Stimulated activated CD8-positive, alpha-beta memory T cell treated with anti-CD3 and anti-CD28 coated beads, Interleukin-7, amount 100 ng/mL, for 48 hours (primary cell): ENCODE data around the gene AOPEP.

Experiments used
- DNase-seq, 2 donors: peaks; one replicate each; pipeline ENCODE4 v3.0.0-alpha.2; 2020; ENCODE audit warnings: low read depth in 1 of 2; ENCODE audit errors: extremely low read depth in 1 of 2

Gene AOPEP

DNA sequence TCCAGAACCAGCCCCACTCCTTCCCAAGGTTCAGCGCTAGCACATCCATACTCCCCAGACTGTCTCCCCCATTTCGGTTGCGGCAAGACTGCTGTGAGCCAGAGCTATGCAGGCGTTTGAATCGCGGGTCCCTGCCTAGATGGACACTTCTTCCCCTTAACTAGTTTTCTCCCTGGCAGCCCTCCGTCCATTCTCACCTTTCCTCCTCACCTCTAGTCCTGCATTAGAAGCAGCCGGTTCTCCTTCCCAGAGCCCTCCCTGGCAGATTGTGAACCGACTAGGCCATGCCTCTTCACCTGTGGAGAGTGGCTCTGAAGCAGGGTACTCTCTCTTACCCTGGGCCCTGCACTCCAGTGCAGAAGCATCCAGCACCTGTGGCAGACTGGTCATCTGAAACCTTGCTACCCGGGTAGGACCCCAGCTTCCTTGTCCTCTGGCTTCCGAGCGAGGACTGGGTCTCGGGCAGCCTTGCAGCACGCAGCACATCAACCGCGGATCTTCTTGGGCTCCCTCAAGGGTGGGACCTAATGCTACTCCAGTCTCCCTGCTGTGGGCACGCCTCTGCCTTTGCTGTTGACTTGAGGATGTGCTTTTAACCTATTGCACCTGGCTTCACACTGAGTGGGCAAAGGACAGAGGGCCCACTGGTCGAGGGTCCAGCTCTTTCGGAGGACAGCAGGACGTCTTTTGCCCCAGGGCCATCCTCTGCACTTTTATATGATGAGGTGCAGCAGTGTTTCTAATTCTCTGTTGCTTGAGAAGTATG, 183.6 kb downstream of the AOPEP start:
- no peak for DNase-seq

GRCh38 chr9:94911211-94911610, 184.7 kb downstream of the AOPEP start:
- no peak for DNase-seq

GRCh38 chr9:94911986-94912635, 185.6 kb downstream of the AOPEP start:
- no peak for DNase-seq

DNA sequence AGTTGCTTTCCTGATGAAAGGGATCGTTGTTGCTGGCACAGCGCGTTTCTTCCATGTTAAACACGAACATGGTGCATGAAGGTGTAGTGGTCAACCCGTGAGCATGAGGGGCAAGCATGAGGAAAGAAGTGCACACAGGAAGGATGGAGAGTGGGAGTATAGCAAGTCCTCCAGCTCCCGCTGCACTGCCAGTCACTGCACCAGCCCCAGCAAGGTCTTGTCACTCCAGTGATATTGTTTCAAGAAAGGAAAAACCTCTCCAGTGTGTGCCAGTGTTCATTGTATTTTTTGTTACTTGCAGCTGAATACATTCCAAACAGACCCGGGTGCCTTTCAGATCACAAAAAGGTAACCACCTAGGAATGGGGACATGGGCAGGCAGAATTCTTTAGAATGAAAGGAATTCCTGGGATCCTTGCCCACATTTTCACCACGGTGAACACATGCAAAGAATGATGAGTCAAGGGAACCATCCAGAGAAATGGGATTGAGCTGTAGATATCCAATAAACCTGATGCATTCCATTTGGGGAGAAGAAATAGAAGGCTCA, 186.3 kb downstream of the AOPEP start:
- DNase-seq, result no peak

DNA sequence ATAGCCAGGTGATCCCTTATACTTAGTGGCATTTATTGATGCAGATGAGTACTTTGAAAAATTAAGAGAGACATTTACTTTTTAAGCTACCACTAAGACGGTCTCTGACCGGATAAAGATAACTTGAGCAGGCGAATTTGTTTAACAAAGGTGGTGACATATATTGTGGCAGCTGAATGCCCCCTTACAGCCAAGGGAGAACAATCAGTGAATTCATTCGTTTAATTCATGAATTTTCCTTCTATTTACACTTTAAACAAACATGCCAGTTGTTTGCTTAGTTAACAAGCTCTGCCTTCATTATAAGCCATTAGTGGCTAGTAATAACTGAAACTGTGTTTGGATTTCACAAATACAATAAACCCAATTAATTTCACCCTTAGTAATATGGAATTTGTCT, 187.1 kb downstream of the AOPEP start:
- DNase-seq, result no peak

GRCh38 chr9:94915476-94916450, 189.3 kb downstream of the AOPEP start:
- no peak for DNase-seq

GRCh38 chr9:94916956-94917355, 190.5 kb downstream of the AOPEP start:
- DNase-seq, result no peak

DNA sequence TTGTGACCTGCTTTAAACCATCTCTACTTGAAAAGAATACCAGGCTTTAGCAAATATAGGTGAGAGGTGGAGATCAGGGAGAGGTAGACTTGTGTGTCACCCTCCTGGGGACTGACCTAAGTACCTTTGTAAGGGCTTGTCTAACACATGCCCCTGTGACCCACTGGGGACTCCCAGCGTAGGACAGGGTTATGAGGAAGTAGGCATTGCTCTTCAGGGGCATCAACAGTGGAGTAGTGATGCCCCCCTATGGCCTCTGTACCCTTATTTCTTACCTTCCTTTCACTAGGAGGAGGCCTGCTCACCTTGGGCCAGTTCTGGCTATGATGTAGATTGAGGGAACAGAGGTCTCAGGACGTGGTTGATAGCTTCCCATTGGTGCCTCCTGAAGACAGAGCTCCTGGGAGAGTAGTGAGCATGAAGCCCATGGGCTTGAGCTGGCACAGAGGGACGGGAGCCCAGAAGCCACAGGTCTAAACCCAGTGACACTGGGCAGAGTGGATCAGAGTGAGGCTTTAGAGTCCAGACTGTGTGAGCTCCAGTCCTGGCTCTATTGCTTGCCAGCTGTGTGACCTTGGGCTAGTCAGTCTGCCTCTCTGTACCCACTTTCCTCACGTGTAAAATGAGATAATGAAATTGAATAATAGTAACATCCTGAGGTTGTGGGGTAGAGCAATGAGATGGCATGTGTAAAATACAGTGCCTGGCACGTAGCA, 191.7 kb downstream of the AOPEP start:
- no peak for DNase-seq

DNA sequence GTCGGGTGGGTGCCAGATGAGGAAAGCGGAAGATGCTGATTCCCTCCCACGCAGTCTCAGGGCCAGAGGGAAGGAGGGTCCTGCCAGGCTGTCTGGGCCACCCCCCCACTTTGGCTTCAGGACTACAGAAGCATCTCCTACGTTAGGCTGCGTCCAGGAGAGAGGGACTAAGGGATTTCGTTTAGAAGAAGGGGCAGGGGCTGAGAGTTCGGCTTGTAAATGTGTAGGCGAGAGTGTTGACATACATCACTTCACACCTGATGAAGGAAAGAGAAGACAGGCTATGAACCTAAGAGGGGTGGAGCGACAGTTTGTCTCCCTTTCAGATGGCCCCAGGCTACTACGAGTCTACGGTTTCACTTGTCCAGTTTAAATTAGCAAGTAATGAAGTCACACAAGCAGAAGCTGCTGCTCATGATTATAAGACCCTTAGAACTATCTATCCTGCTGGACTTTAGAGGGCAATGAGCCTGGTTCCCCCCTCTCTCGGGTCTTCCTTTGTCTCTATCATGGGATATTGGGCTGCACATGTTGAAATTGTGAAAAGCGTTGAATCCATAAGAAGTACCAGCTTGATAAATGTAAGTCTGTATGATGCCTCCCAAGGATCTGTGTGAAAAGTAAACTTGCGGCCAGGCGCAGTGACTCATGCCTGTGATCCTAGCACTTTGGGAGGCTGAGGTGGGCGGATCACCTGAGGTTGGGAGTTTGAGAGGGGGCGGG, 193.0 kb downstream of the AOPEP start:
- no peak for DNase-seq

- no peak for DNase-seq
Measured at GRCh38 chr9:94920420-94921091, 194.1 kb downstream of the AOPEP start.

GRCh38 chr9:94921092-94921471, 194.6 kb downstream of the AOPEP start:
- no peak for DNase-seq

DNA sequence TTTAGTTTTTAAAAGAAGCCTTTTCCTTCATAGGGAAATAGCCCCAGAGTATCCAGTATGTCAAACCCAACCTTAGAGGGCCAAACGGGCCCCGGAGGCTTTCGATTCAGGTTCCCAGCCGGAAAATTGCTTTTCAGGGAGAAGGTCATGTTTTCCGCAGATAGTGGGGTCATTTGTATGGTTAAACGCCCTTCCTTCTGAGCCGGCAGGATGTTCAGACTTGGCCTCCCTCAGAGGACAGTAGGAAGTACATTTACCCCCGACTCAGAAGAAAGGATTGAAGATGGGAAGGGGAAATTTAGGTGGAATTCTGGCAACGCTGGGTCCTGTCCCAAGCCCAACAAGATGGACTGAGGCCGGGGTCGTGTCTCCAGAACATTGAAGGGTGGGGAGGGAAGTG, 195.2 kb downstream of the AOPEP start:
- DNase-seq, result no peak

- DNase-seq, result no peak
Measured at GRCh38 chr9:94922098-94922607, 195.7 kb downstream of the AOPEP start.

DNA sequence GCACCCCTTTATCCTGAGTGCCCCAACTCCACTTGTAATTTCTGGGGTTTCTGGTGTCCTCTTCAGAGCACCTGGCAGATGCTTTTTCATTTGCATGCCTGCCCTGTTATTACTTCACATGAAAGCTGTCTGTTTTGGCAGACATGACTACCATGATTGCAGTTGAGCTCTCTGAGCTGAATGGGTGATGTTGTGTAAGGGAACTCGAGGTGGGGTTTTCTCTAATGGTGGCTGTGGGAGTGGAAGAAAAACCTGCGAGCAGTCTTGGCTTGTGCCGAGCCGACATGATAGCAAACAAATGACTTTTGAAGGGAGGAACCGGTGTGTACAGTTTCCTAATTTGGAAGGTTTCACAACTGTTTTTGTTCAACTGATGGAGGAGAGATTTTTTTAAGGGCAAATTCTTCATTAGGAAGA, 196.2 kb downstream of the AOPEP start:
- DNase-seq, result no peak

GRCh38 chr9:94923326-94924089, 197.0 kb downstream of the AOPEP start:
- DNase-seq, result no peak

GRCh38 chr9:94925751-94926430, 199.4 kb downstream of the AOPEP start:
- DNase-seq, result no peak

- DNase-seq, result no peak
Measured at GRCh38 chr9:94926431-94926800, 199.9 kb downstream of the AOPEP start.
